CD4-positive, alpha-beta T cell (primary cell): Measurements from ENCODE around the gene COLGALT1. TPM values are rescaled to one million over a fixed set of nuclear protein-coding genes. Genes with fewer than 3 reads are reported as not detected.

Source experiments
- ATAC-seq: fragments of 200-7000 bp; cut with Tn5 transposase; one replicate; pipeline ENCODE4 v1.10.0; 2022; ENCODE audit warnings: mild to moderate bottlenecking; ENCODE audit not compliant: poor library complexity
- CTCF ChIA-PET: fragments of 350-600 bp; sonication (Branson Sonifier 250); formaldehyde crosslinking; loops from one replicate; lab custom pipeline; 2021; ENCODE audit warnings: antibody characterized with exemption, inconsistent platforms; lab: Charles Lee
- POLR2A ChIA-PET: fragments of 350-600 bp; sonication (Branson Sonifier 250); formaldehyde crosslinking; loops from one replicate; lab custom pipeline; 2021; ENCODE audit warnings: antibody characterized with exemption, inconsistent platforms; lab: Charles Lee
- DNase-seq, 14 experiments: peaks; one replicate each; pipeline ENCODE4 v3.0.0-alpha.2; 2013 to 2020; ENCODE audit warnings: mixed read lengths in 2 of 14
- H3K27ac ChIP-seq, 2 donors: one replicate each; pipeline versions ENCODE4 v1.5.1 to v1.7.0; 2013; ENCODE audit warnings: low read length in 2 of 2, low read depth in 1 of 2, mild to moderate bottlenecking in 1 of 2
- H3K27me3 ChIP-seq, 2 experiments: 1 replicate in 1 of 2; 2 replicates in 1 of 2; pipeline versions ENCODE4 v1.6.1 to v1.7.0; 2013; ENCODE audit warnings: low read length in 2 of 2, control low read depth in 1 of 2, mild to moderate bottlenecking in 1 of 2, moderate library complexity in 1 of 2; ENCODE audit not compliant: insufficient read depth in 2 of 2, control insufficient read depth in 1 of 2
- H3K36me3 ChIP-seq: one replicate; pipeline ENCODE4 v1.6.1; 2013; ENCODE audit warnings: low read length, control low read depth; ENCODE audit not compliant: insufficient read depth
- H3K4me1 ChIP-seq: one replicate; pipeline ENCODE4 v1.6.1; 2013; ENCODE audit warnings: low read length, control low read depth; ENCODE audit not compliant: insufficient read depth
- H3K4me3 ChIP-seq: one replicate; pipeline ENCODE4 v1.5.1; 2013; ENCODE audit warnings: mild to moderate bottlenecking, low read length, moderate library complexity
- H3K9me3 ChIP-seq, 2 experiments: 1 replicate in 1 of 2; 2 replicates in 1 of 2; pipeline versions ENCODE4 v1.6.1 to v1.7.0; 2013; ENCODE audit warnings: low read length in 2 of 2, mild to moderate bottlenecking in 2 of 2, control low read depth in 1 of 2, moderate library complexity in 1 of 2; ENCODE audit not compliant: control insufficient read depth in 1 of 2, insufficient read depth in 1 of 2
- H3K27ac Mint-ChIP-seq: one replicate; pipeline ENCODE4 v1.8.0; 2020; ENCODE audit warnings: mixed read lengths
- H3K27me3 Mint-ChIP-seq: one replicate; pipeline ENCODE4 v1.8.0; 2021; ENCODE audit warnings: mixed read lengths
- H3K36me3 Mint-ChIP-seq: one replicate; pipeline ENCODE4 v1.8.0; 2021; ENCODE audit warnings: low read depth, mixed read lengths
- H3K4me1 Mint-ChIP-seq: one replicate; pipeline ENCODE4 v1.8.0; 2021; ENCODE audit warnings: low read depth, mixed read lengths
- H3K4me3 Mint-ChIP-seq: one replicate; pipeline ENCODE4 v1.8.0; 2020; ENCODE audit warnings: mild to moderate bottlenecking, mixed read lengths
- H3K9me3 Mint-ChIP-seq: one replicate; pipeline ENCODE4 v1.8.0; 2020; ENCODE audit warnings: mixed read lengths
- intact Hi-C, 2 experiments: fragments of 100-400 bp; cut with DNase I in 1 of 2; cut with micrococcal nuclease in 1 of 2; formaldehyde crosslinking; loops; one replicate each; pipeline versions ENCODE4 v1.15.1 to v1.9.0; 2023 to 2025; cut with DNase I, micrococcal nuclease
- total RNA-seq, 174 experiments: library from RNA in 2 of 174; stranded (reverse) in 2 of 174; gene quantifications; one replicate each; pipeline ENCODE4 v1.2.3 and lab custom pipeline; 2021 to 2026
- TF ChIP-seq, protein P1 (sequence below): fragments of 200-600 bp; IDR thresholded peaks from one replicate; pipeline ENCODE4 v1.8.0; 2022; ENCODE audit warnings: antibody characterized with exemption, mild to moderate bottlenecking

Gene COLGALT1
- total RNA-seq, 2 experiments from 2014 or later, result 30.3 to 30.6 TPM

DNA sequence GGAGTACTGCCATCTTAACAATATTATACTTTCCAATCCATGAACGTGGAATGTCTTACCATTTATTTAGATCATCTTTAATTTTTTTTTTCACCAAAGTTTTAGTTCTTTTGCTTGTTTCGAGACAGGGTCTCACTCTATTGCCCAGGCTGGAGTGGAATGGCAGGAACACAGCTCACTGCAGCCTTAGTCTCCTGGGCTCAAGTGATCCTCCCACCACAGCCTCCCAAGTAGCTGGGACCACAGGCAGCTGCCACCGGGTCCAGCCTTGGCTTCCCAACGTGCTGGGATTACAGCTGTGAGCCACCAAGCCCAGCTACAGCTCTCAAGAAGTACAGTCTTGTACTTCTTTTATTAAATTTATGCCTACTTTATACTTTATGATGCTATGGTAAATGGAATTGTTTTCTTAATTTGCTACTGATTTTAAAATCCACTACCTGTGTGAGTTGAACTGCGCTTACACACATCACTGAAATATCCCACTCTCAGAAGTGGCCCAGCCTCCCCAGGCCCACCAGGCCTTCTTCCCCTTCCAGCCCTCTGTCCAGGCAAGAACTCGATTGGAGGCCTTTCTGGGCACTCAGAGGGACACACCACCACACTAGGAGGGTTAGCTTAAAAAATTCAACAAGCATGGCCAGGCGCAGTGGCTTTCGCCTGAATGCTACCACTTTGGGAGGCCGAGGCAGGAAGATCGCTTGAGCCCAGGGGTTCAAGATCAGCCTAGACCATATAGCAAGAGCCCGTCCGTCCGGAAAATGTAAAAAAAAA lies 45.0 kb upstream of the COLGALT1 start:
- Histone ChIP-seq H3K27ac (no peak overlapping the region), H3K4me1 (peaks cover 19% of the 10 kb centered on the region), H3K36me3 (peaks cover 5% of the 10 kb centered on the region), H3K4me3 (peak overlapping the region; percentile 82), H3K27me3 (no peaks in the 10 kb centered on the region), H3K9me3 (no peaks in the 10 kb centered on the region)
- Mint-ChIP-seq H3K36me3 (peaks cover 12% of the 10 kb centered on the region), H3K4me3 (peak overlapping the region; percentile 94), H3K9me3 (no peaks in the 10 kb centered on the region), H3K4me1 (peaks cover 33% of the 10 kb centered on the region), H3K27ac (peak overlapping the region; percentile 80), H3K27me3 (no peaks in the 10 kb centered on the region)
- intact Hi-C loops, result loop anchor here in 1 of 2 experiments (5.0 kb wide), 1 partner anchor 47 kb away; the partner anchor contains the start of gene COLGALT1
- TF ChIP-seq, protein P1, sequence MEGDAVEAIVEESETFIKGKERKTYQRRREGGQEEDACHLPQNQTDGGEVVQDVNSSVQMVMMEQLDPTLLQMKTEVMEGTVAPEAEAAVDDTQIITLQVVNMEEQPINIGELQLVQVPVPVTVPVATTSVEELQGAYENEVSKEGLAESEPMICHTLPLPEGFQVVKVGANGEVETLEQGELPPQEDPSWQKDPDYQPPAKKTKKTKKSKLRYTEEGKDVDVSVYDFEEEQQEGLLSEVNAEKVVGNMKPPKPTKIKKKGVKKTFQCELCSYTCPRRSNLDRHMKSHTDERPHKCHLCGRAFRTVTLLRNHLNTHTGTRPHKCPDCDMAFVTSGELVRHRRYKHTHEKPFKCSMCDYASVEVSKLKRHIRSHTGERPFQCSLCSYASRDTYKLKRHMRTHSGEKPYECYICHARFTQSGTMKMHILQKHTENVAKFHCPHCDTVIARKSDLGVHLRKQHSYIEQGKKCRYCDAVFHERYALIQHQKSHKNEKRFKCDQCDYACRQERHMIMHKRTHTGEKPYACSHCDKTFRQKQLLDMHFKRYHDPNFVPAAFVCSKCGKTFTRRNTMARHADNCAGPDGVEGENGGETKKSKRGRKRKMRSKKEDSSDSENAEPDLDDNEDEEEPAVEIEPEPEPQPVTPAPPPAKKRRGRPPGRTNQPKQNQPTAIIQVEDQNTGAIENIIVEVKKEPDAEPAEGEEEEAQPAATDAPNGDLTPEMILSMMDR, result no peak
- DNase-seq (peak in 1 of 14 experiments; percentile 24), ATAC-seq (no peak)
- POLR2A ChIA-PET, result interaction anchor here (0.7 to 5.0 kb wide), 11 partner anchors 9 to 349 kb away, joined by 3 to 45 read pairs (median 7); partner anchors contain the start of genes MRPL34, RPL18A and SLC27A1
- CTCF ChIA-PET, result interaction anchor here (1.3 to 6.6 kb wide), 3 partner anchors 14 to 96 kb away, joined by 4 to 38 read pairs (median 5); no protein-coding TSS in a partner anchor

GRCh38 chr19:17511724-17512573 lies 43.5 kb upstream of the COLGALT1 start:
- DNase-seq (peak; percentile 73 to 92 (median 82)), ATAC-seq (peak; percentile 75)
- Histone ChIP-seq H3K27me3 (no peaks in the 10 kb centered on the region), H3K36me3 (peaks cover 6% of the 10 kb centered on the region), H3K9me3 (peaks cover 0 to 8% of the 10 kb centered on the region in 2 experiments), H3K4me3 (peak overlapping the region; percentile 82), H3K27ac (peak overlapping the region; percentile 64 to 94), H3K4me1 (peaks cover 19% of the 10 kb centered on the region)
- Mint-ChIP-seq H3K4me1 (peaks cover 33% of the 10 kb centered on the region), H3K27ac (peak overlapping the region; percentile 80), H3K9me3 (no peaks in the 10 kb centered on the region), H3K36me3 (peaks cover 22% of the 10 kb centered on the region), H3K27me3 (no peaks in the 10 kb centered on the region), H3K4me3 (peak overlapping the region; percentile 93)
- ChIA-PET CTCF (interaction anchor here (0.7 to 6.6 kb wide), 4 partner anchors 16 to 94 kb away, joined by 3 to 38 read pairs (median 4); no protein-coding TSS in a partner anchor), POLR2A (interaction anchor here (0.7 to 5.0 kb wide), 22 partner anchors 8 to 770 kb away, joined by 3 to 45 read pairs (median 4); partner anchors contain the start of genes BABAM1, CCDC124, DDA1 and JUND)
- TF ChIP-seq, protein P1, result no peak
- intact Hi-C loops, result loop anchor here (1.0 to 5.0 kb wide), 5 partner anchors 27 to 45 kb away; partner anchors contain the start of genes COLGALT1 (in 2 of the 2) and SLC27A1 (in 1 of the 2)

GRCh38 chr19:17512574-17512939 lies 42.9 kb upstream of the COLGALT1 start:
- no peaks in the 10 kb centered on the region for H3K9me3 Mint-ChIP-seq
- H3K4me1 Mint-ChIP-seq, result peaks cover 33% of the 10 kb centered on the region
- Histone ChIP-seq H3K4me1 (peaks cover 19% of the 10 kb centered on the region), H3K27ac (peak overlapping the region; percentile 64 to 94), H3K4me3 (peak overlapping the region; percentile 82), H3K9me3 (peaks cover 4 to 14% of the 10 kb centered on the region in 2 experiments), H3K27me3 (no peaks in the 10 kb centered on the region), H3K36me3 (peaks cover 11% of the 10 kb centered on the region)
- ATAC-seq (no peak), DNase-seq (peak in 1 of 14 experiments; percentile 45)
- POLR2A ChIA-PET, result interaction anchor here (1.0 to 5.0 kb wide), 5 partner anchors 10 to 203 kb away, joined by 3 to 45 read pairs (median 8); partner anchors contain the start of genes DDA1 and SLC27A1
- peak overlapping the region; percentile 93 for H3K4me3 Mint-ChIP-seq
- peak overlapping the region; percentile 80 for H3K27ac Mint-ChIP-seq
- intact Hi-C loops, result loop anchor here (1.0 to 5.0 kb wide), 4 partner anchors 27 to 45 kb away; partner anchors contain the start of genes COLGALT1 (in 2 of the 2) and SLC27A1 (in 1 of the 2)
- CTCF ChIA-PET, result interaction anchor here (6.6 kb wide), 1 partner anchor 16 kb away, joined by 38 read pairs; no protein-coding TSS in a partner anchor
- H3K36me3 Mint-ChIP-seq, result peaks cover 28% of the 10 kb centered on the region
- TF ChIP-seq, protein P1, result no peak
- no peaks in the 10 kb centered on the region for H3K27me3 Mint-ChIP-seq
